Mononuclear cell (primary cell): ENCODE measurements around the gene PPWD1. TPM values are rescaled to one million over a fixed set of nuclear protein-coding genes. Genes with fewer than 3 reads are reported as not detected.

Experiments used
- H3K27me3 ChIP-seq: 2 replicates; pipeline ENCODE4 v1.6.0; 2011; ENCODE audit warnings: low read length, control low read depth; ENCODE audit not compliant: insufficient read depth
- H3K4me1 ChIP-seq: 2 replicates; pipeline ENCODE4 v1.5.1; 2011; ENCODE audit warnings: mild to moderate bottlenecking, low read length, control low read depth; ENCODE audit not compliant: insufficient read depth
- H3K4me3 ChIP-seq: 2 replicates; pipeline ENCODE4 v1.5.1; 2011; ENCODE audit warnings: mild to moderate bottlenecking, low read length, moderate library complexity
- H3K9me3 ChIP-seq: 2 replicates; pipeline ENCODE4 v1.5.1; 2011; ENCODE audit warnings: low read depth, mild to moderate bottlenecking, control low read depth, low read length
- total RNA-seq: library from RNA; depleted of rRNA; stranded (reverse); fragments of >200 nt; gene quantifications from one replicate; pipeline ENCODE4 v1.2.3, GENCODE V29; 2012

Gene PPWD1
- total RNA-seq: 184 TPM

DNA sequence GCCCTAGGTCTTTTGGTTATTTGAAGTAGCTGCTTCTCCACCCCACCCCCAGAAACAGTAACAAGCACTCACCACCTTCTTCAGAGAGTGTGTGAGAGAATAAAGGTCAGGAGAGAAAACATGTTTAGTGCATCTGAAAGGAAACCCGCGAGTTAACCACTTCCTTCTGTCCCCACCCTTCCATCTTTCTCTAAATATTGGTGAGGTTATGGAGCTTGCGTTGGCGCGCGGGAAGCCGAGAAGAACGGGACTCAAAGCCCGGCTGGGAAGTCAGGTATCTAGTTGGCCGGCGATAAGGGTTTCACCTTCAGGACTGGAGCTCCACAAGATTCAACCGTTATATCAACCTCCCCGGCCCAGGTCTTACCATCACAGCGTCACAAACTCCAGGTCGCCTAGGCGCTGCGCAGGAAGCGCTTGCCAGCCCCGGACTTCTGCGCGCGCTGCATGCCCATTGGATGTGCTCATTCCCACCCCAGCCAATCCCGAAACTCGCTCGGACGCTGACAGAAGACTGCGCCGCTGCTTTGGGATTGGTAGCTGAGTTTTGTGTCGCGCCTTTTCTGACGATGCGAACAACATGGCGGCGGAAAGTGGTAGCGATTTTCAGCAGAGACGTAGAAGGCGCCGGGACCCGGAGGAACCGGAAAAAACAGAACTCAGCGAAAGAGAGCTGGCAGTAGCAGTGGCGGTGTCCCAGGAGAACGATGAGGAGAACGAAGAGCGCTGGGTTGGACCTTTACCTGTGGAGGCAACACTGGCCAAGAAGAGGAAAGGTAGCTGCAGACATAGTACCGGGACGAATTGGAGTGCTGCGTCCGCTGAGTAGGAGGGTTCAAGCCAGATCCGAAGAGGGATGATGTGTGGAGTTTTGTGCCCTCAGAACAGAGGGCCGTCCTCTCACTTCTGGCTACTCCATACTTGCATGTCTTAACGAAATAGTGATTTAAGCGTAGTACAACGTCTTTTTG lies at the start of gene PPWD1, which contains the start of gene CENPK:
TSS of gene PPWD1 (plus strand) at position 566 of the 971 bp plus-strand sequence. CDS start at position 581, 15 bp downstream.
TSS of gene CENPK (minus strand) at position 438 of the 971 bp plus-strand sequence. CDS start 8,261 bp downstream, outside the sequence.
- Histone ChIP-seq H3K4me3 (peak within 1 kb of the TSS; percentile 77), H3K27me3 (no peaks in the 10 kb centered on the region), H3K4me1 (peaks cover 24% of the 10 kb centered on the region), H3K9me3 (no peaks in the 10 kb centered on the region)

GRCh38 chr5:65525726-65526125 lies 37.4 kb upstream of the PPWD1 start:
- Histone ChIP-seq H3K27me3 (no peaks in the 10 kb centered on the region), H3K9me3 (no peaks in the 10 kb centered on the region), H3K4me1 (no peaks in the 10 kb centered on the region), H3K4me3 (no peak overlapping the region)

DNA sequence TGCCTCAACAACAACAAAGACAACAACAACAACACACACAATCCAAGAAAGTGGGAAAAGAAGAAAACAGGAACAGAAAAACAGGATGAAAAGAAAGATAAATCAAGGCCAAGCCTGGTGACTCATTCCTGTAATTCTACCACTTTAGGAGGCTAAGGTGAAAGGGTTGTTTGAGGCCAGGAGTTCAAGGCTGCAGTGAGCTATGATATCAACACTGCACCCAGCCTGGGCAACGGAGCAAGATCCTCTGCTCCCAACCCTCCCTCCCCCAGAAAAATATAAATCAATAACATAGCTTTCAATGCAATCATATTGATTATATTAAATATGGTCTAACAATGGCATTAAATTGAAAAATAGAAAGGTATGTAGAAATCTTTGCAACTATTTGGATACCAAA lies 32.2 kb upstream of the PPWD1 start:
- H3K4me1 ChIP-seq: no peaks in the 10 kb centered on the region
- no peak overlapping the region for H3K4me3 ChIP-seq
- no peaks in the 10 kb centered on the region for H3K9me3 ChIP-seq
- no peaks in the 10 kb centered on the region for H3K27me3 ChIP-seq

- no peaks in the 10 kb centered on the region for H3K9me3 ChIP-seq
Measured at GRCh38 chr5:65535529-65535987, 27.5 kb upstream of the PPWD1 start.

GRCh38 chr5:65539827-65540226 lies 23.3 kb upstream of the PPWD1 start:
- Histone ChIP-seq H3K4me3 (no peak overlapping the region), H3K4me1 (no peaks in the 10 kb centered on the region), H3K9me3 (no peaks in the 10 kb centered on the region), H3K27me3 (no peaks in the 10 kb centered on the region)

More at GRCh38 chr5:65535529-65535987, 27.5 kb upstream of the PPWD1 start:
- H3K4me1 ChIP-seq: no peaks in the 10 kb centered on the region
- H3K27me3 ChIP-seq: no peaks in the 10 kb centered on the region
- no peak overlapping the region for H3K4me3 ChIP-seq

- no peaks in the 10 kb centered on the region for H3K4me1 ChIP-seq
- no peaks in the 10 kb centered on the region for H3K9me3 ChIP-seq
- H3K4me3 ChIP-seq: no peak overlapping the region
- H3K27me3 ChIP-seq: no peaks in the 10 kb centered on the region
Measured at GRCh38 chr5:65544473-65544872, 18.6 kb upstream of the PPWD1 start.

- no peaks in the 10 kb centered on the region for H3K27me3 ChIP-seq
- H3K4me1 ChIP-seq: no peaks in the 10 kb centered on the region
- H3K9me3 ChIP-seq: no peaks in the 10 kb centered on the region
- no peak overlapping the region for H3K4me3 ChIP-seq
Measured at GRCh38 chr5:65546141-65546540, 17.0 kb upstream of the PPWD1 start.

DNA sequence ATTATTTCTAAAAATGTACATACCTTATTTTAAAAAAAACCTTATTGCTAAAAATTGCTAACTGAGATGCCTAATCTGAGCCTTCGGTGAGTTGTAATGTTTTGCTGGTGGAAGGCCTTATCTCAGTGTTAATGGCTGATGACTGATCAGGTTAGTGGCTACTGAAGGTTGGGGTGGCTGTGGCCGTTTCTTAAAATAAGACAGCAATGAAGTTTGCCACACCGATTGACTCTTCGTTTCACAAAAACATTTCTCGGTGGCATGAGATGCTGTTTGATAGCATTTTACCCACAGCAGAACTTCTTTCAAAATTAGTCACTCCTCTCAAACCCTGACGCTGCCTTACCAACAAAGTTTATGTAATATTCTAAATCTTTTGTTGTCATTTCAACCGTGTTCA lies 14.8 kb upstream of the PPWD1 start:
- no peaks in the 10 kb centered on the region for H3K9me3 ChIP-seq
- no peaks in the 10 kb centered on the region for H3K27me3 ChIP-seq
- H3K4me1 ChIP-seq: no peaks in the 10 kb centered on the region
- no peak overlapping the region for H3K4me3 ChIP-seq

DNA sequence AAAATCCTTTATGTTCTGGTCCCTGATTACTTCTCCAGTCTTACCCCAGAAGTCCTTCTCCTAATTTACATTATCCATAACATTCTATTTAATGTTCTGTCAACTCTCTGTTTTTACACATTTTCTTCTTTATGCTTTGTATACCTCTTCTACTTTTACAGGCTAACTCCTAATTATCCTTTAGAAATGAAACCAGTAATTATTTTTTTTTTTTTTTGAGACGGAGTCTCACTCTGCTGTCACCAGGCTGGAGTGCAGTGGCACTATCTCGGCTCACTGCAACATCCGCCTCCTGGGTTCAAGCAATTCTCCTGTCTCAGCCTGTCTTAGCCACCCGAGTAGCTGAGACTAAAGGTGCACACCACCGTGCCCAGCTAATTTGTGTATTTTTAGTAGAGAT lies 9.2 kb upstream of the PPWD1 start:
- Histone ChIP-seq H3K4me1 (no peaks in the 10 kb centered on the region), H3K4me3 (no peak overlapping the region), H3K27me3 (no peaks in the 10 kb centered on the region), H3K9me3 (no peaks in the 10 kb centered on the region)

DNA sequence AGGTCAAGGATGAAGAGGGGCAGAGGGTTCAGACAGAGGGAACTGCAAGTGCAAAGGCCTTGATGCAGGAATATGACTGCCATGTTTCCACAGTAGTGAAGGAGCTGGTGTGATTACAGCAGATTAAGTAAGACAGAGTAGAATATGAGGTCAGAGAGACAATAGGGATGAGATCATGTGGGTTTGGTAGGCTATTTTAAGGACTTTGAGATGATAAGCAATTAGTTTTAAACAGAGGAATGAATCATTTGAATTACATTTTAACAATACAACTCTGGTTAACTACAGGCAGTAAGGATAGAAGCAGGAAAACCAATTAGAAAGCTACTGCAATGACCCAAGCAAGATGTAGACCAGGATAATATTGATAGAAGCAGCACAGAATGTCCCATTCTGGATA lies 7.8 kb upstream of the PPWD1 start:
- Histone ChIP-seq H3K9me3 (no peaks in the 10 kb centered on the region), H3K4me1 (no peaks in the 10 kb centered on the region), H3K27me3 (no peaks in the 10 kb centered on the region), H3K4me3 (no peak overlapping the region)

DNA sequence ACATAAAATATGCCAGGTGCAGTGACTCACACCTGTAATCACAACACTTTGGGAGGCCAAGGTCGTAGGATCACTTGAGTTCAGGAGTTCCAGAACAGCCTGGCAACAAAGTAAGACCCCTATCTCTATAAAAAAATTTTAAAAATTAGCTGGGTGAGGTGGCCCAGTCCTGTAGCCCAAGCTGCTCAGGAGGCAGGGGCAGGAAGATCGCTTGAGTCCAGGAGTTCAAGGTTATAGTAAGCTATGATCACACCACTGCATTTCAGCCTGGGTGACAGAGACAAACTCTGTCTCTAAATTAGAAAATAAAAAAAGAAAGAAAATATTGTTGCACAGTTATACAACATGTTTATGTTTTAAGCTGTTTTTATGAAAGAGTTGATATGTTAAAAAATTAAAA lies 6.9 kb upstream of the PPWD1 start:
- Histone ChIP-seq H3K4me3 (no peak overlapping the region), H3K9me3 (no peaks in the 10 kb centered on the region), H3K4me1 (no peaks in the 10 kb centered on the region), H3K27me3 (no peaks in the 10 kb centered on the region)

- no peaks in the 10 kb centered on the region for H3K9me3 ChIP-seq
- H3K27me3 ChIP-seq: no peaks in the 10 kb centered on the region
- no peaks in the 10 kb centered on the region for H3K4me1 ChIP-seq
- H3K4me3 ChIP-seq: no peak overlapping the region
Measured at GRCh38 chr5:65556718-65557117, 6.4 kb upstream of the PPWD1 start.

DNA sequence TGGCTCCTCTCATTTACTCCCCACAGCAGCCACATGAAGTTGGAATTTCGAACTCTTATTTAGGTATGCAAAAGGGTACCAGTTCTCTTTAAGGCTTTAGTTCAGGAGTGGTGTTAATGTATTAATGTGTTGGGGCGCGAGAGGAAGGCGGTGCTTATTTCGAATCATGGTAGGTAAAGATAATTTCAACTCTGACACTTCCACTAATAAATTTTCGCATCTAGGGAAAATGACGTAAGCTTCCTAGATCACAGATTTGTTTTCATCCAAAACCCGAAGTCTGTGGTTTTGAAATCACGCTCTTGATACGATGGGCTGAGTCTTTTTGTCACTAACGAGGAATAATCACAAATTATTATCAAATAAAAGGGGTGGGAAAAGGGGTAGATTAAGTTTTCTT lies 681 bp downstream of the PPWD1 start:
- H3K4me3 ChIP-seq: peak overlapping the region; percentile 77

GRCh38 chr5:65566505-65566904 lies 3.4 kb downstream of the PPWD1 start:
- Histone ChIP-seq H3K4me1 (peaks cover 24% of the 10 kb centered on the region), H3K9me3 (no peaks in the 10 kb centered on the region), H3K4me3 (no peak overlapping the region), H3K27me3 (no peaks in the 10 kb centered on the region)

More for the DNA sequence above, 681 bp downstream of the PPWD1 start:
- Histone ChIP-seq H3K4me1 (peaks cover 24% of the 10 kb centered on the region), H3K27me3 (no peaks in the 10 kb centered on the region), H3K9me3 (no peaks in the 10 kb centered on the region)

DNA sequence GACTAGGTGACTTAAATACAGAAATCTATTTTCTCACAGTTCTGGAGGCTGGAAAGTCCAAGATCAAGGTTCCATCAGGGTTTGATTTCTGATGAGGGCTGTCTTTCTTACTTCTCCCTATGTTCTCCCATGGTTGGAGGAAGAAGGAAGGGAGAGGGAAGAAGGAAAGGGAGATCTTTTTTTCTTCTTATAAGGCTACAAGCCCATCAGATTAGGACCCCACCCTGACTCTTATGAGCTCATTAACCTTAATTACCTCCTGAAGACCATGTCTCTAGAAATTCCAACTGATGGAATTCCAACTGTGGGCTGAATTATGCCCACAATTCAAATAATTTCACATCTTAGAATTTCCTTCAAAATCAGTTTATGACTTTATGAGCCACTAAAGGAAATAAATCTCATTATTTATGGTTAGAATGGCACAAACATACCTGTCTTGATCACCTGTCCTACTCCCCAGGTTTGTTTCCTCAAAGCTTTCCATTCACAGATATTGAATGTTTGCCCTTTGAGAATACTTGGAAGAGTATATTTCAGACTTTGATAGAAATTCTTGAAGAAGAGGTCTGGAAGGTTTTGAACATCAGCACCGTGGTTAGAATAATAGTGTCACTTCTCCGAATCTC lies 7.6 kb downstream of the PPWD1 start:
- Histone ChIP-seq H3K9me3 (no peaks in the 10 kb centered on the region), H3K4me3 (no peak overlapping the region), H3K4me1 (peaks cover 3% of the 10 kb centered on the region), H3K27me3 (no peaks in the 10 kb centered on the region)
